Cardiac fibroblast (primary cell): ENCODE data around the gene C19orf12.

Source experiments
- DNase-seq, 2 donors: peaks; one replicate each; pipeline versions ENCODE4 v3.0.0 to v3.0.0-alpha.2; 2010; ENCODE audit warnings: low read depth in 2 of 2
- H3K4me3 ChIP-seq, 2 donors: replicated peaks in 1 of 2; 1 replicate in 1 of 2; 2 replicates in 1 of 2; pipeline ENCODE4 v1.5.1; 2011; ENCODE audit warnings: low read depth in 2 of 2, low read length in 2 of 2, mild to moderate bottlenecking in 2 of 2, moderate library complexity in 1 of 2
- CTCF ChIP-seq: IDR thresholded peaks from one replicate; pipeline ENCODE4 v1.5.1; 2011; ENCODE audit warnings: low read depth, mild to moderate bottlenecking, low read length, inconsistent platforms

C19orf12 gene

DNA sequence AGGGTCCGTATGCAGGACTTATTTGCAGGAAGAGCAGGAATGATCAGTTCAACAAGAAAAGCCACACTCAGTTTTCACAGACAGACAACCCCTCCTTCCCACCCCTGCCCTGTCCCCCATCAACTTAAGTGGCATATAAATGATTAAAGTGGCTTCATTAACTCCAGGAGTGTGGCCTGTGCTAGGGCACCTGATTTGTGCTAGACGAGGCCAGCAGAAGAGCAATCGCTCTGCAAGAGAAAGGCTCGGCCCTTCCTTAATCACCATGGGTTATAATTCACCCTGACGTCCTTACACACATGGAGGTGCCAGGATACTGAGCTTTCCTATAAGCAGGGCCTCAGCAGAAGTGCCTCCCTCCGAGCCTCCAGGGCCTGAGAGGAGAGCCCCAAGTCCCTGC, 14.6 kb downstream of the C19orf12 start:
- TF ChIP-seq CTCF: no peak
- DNase-seq: no peak
- H3K4me3 ChIP-seq: no peak overlapping the region

DNA sequence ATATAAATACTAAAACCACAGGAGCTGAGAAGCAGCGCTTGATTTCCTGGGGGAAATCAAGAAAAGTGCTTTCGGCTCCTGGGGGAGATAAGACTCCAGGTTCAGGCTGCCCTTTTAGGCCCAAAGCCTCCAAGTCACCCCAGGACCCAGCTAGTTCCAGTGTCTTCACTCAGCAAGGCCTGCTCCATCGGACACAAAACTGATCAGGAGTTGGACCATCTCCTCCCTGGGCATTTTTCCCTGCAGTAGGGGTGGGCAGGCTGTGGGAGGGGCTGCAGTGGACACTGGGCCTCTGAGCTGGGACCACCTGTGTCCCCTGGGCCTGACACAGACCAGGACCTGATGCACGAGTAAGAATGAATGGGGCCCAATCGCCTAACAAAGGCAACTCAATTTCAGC, 15.2 kb downstream of the C19orf12 start:
- no peak for TF ChIP-seq CTCF
- DNase-seq: no peak
- no peak overlapping the region for H3K4me3 ChIP-seq

- no peak overlapping the region for H3K4me3 ChIP-seq
- DNase-seq: no peak
- TF ChIP-seq CTCF: no peak
Measured at GRCh38 chr19:29697523-29698261, 17.4 kb downstream of the C19orf12 start.

- no peak for DNase-seq
- TF ChIP-seq CTCF: no peak
- H3K4me3 ChIP-seq: no peak overlapping the region
Measured at GRCh38 chr19:29696565-29696846, 18.6 kb downstream of the C19orf12 start.

GRCh38 chr19:29695765-29696564, 19.1 kb downstream of the C19orf12 start:
- no peak for TF ChIP-seq CTCF
- no peak overlapping the region for H3K4me3 ChIP-seq
- DNase-seq: no peak

GRCh38 chr19:29694669-29695627, 20.1 kb downstream of the C19orf12 start:
- peak; percentile 78 to 83 for DNase-seq
- peak; percentile 97 for TF ChIP-seq CTCF
- H3K4me3 ChIP-seq: no peak overlapping the region
